Cardiac fibroblast (primary cell): ENCODE data around the gene PCDH9.

Experiments
- DNase-seq, 2 donors: peaks; one replicate each; pipeline versions ENCODE4 v3.0.0 to v3.0.0-alpha.2; 2010; ENCODE audit warnings: low read depth in 2 of 2
- H3K4me3 ChIP-seq, 2 donors: replicated peaks in 1 of 2; 1 replicate in 1 of 2; 2 replicates in 1 of 2; pipeline ENCODE4 v1.5.1; 2011; ENCODE audit warnings: low read depth in 2 of 2, low read length in 2 of 2, mild to moderate bottlenecking in 2 of 2, moderate library complexity in 1 of 2
- TF ChIP-seq, protein P1 (sequence below): IDR thresholded peaks from one replicate; pipeline ENCODE4 v1.5.1; 2011; ENCODE audit warnings: low read depth, mild to moderate bottlenecking, low read length, inconsistent platforms

PCDH9 gene

DNA sequence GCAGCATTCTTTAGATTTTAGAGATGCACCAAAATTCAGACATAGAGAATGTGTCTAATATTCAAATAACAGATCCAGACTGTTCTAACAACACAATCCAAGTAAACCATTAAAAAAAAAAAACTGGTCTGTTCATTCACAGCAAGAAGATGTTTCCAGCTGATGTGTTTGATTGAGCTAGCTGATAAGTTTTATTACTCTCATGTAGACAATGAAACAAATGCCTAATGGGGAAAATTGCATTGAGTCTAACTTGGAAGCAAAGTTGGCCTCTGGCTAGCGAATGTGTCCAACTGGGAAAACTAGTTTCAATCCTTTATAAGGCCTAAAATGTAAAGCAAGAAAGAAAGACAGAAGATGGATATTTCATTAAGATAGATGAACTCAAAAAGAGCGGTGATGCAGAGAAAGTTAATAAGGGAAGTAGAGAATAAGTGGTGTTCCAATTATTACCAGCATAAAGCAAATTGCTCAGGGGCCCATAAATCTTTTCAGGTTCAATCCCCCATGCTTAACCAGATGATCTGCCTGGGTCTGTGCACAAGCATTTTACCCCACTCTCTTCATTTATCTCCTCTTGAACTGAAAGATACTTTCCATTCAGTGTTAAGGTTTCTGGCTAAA, 54.2 kb downstream of the PCDH9 start:
- H3K4me3 ChIP-seq = no peak overlapping the region
- TF ChIP-seq, protein P1, sequence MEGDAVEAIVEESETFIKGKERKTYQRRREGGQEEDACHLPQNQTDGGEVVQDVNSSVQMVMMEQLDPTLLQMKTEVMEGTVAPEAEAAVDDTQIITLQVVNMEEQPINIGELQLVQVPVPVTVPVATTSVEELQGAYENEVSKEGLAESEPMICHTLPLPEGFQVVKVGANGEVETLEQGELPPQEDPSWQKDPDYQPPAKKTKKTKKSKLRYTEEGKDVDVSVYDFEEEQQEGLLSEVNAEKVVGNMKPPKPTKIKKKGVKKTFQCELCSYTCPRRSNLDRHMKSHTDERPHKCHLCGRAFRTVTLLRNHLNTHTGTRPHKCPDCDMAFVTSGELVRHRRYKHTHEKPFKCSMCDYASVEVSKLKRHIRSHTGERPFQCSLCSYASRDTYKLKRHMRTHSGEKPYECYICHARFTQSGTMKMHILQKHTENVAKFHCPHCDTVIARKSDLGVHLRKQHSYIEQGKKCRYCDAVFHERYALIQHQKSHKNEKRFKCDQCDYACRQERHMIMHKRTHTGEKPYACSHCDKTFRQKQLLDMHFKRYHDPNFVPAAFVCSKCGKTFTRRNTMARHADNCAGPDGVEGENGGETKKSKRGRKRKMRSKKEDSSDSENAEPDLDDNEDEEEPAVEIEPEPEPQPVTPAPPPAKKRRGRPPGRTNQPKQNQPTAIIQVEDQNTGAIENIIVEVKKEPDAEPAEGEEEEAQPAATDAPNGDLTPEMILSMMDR = no peak
- DNase-seq = no peak

DNA sequence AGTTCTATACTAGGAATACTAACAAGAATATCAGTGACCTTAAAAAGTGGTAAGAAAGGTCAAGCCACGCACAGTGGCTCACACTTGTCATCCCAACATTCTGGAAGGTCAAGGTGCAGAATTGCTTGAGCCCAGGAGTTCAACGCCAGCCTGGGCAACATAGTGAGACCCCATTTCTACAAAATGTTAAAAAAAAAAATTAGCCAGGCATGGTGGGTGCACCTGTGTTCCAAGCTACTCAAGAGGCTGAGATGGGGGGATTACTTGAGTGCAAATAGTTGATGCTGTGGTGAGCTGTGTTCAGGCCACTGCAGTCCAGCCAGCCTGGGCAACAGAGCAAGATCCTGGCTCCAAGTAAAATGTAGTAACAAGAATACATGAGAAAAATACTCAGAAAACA, 61.8 kb downstream of the PCDH9 start:
- no peak for DNase-seq
- TF ChIP-seq, protein P1 = no peak
- H3K4me3 ChIP-seq = no peak overlapping the region

DNA sequence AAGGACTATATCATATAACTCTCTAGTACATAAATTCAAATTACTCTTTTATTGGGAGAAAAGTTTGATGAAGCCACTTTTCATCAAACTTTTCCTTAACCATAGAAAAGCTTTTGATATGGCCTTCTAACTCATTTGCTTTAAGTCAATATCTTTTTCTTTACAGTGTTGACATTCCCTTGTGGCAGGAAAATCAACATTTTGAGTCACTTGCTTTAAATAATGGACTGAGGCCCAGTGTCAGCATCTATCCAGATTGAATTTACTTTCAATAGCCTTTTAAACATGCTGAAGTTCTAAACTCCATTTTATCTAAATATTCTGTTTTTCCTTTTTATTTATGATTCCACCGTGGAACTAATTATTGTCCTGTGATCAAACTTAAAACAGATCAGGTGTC, 62.7 kb downstream of the PCDH9 start:
- TF ChIP-seq, protein P1 = no peak
- H3K4me3 ChIP-seq = no peak overlapping the region
- no peak for DNase-seq

DNA sequence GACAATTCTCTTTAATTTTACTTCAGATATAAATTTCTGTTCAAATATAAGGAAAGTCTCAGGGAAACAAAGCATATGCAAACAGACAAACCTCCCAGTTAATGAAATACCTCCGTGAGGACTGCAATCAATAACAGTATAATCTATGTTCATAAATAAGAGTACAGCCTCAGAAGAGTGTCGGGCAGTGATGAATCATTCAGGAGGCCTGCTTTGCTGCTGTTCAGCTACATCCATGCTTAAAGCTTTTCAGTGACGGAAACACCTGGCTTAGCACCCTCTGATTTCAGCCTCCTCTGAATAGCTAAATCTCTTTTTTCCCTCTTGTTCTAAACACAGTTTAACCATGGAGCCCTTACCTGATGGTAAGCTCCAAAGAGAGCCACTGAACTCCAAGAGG, 69.0 kb downstream of the PCDH9 start:
- no peak for DNase-seq
- TF ChIP-seq, protein P1 = no peak
- H3K4me3 ChIP-seq = no peak overlapping the region

DNA sequence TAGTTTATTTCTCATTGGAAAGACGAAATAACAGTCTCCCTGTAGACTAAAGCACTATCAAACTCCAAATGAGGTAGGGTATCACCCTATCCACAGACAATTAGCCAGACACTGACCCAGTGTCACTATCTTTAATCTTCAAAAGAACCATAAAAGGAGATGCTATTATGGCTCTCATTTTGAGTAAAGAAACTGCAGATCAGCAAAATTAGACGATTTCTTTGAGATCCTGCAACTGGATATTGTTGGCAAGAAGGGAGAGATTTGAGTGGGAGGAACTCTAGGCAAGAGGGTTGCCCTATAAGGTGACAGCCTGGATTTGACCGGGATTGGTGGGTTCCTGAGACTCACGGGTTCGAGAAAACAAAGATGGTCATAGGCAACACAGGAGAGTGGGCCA, 71.2 kb downstream of the PCDH9 start:
- TF ChIP-seq, protein P1 = no peak
- DNase-seq = no peak
- H3K4me3 ChIP-seq = no peak overlapping the region

DNA sequence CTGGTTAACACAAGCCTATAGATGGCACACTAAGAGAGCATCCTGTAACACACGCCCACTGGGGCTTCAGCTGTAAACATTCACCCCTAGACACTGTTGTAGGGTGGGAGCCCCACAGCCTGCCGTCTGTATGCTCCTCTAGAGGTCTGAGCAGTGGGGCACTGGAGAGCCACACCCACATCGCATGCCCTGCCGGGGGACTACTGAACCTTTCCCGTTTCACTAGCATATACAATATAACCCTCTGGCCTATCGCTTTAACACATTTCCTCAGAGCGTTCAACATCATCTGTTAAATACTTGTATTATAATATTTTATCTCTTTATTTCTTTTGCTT, 73.4 kb downstream of the PCDH9 start:
- TF ChIP-seq, protein P1 = no peak
- H3K4me3 ChIP-seq = no peak overlapping the region
- DNase-seq = no peak
